Stimulated activated CD8-positive, alpha-beta memory T cell treated with anti-CD3 and anti-CD28 coated beads, Interleukin-15, amount 100 ng/mL, for 4 hours (primary cell): Measurements from ENCODE around the gene SINHCAF.
"Not testable (repeated sequence)": the region's sequence is repeated elsewhere in the genome, so short reads cannot be mapped to it uniquely, and the experiment has no call there.

Experiments used
- DNase-seq, 2 donors: peaks; one replicate each; pipeline ENCODE4 v3.0.0-alpha.2; 2020; ENCODE audit warnings: low read depth in 2 of 2

The SINHCAF gene

GRCh38 chr12:31265722-31266121 lies 60.2 kb downstream of the SINHCAF start:
- DNase-seq = no peak

GRCh38 chr12:31263661-31264060 lies 62.3 kb downstream of the SINHCAF start:
- DNase-seq = no peak

- no peak for DNase-seq
Measured at GRCh38 chr12:31261744-31262143, 64.2 kb downstream of the SINHCAF start.

- DNase-seq = no peak
Measured at GRCh38 chr12:31260840-31261239, 65.1 kb downstream of the SINHCAF start.

GRCh38 chr12:31259136-31259886 lies 66.6 kb downstream of the SINHCAF start:
- DNase-seq = no peak

- DNase-seq = no peak
Measured at GRCh38 chr12:31257784-31258183, 68.2 kb downstream of the SINHCAF start.

- DNase-seq = not testable (repeated sequence)
Measured at GRCh38 chr12:31251707-31252611, 74.0 kb downstream of the SINHCAF start.

- DNase-seq = no peak
Measured at GRCh38 chr12:31250179-31250578, 75.8 kb downstream of the SINHCAF start.

GRCh38 chr12:31249356-31249755 lies 76.6 kb downstream of the SINHCAF start:
- no peak for DNase-seq

GRCh38 chr12:31248815-31249214 lies 77.1 kb downstream of the SINHCAF start:
- no peak for DNase-seq

GRCh38 chr12:31248337-31248736 lies 77.6 kb downstream of the SINHCAF start:
- DNase-seq = no peak

- no peak for DNase-seq
Measured at GRCh38 chr12:31246470-31246850, 79.5 kb downstream of the SINHCAF start.

GRCh38 chr12:31245822-31246469 lies 80.0 kb downstream of the SINHCAF start:
- DNase-seq = no peak

- DNase-seq = not testable (repeated sequence)
Measured at GRCh38 chr12:31242418-31242817, 83.5 kb downstream of the SINHCAF start.

- peak in 1 of 2 donors; percentile 16 for DNase-seq
Measured at GRCh38 chr12:31238764-31239387, 87.1 kb downstream of the SINHCAF start.

- not testable (repeated sequence) for DNase-seq
Measured at GRCh38 chr12:31238333-31238732, 87.6 kb downstream of the SINHCAF start.

GRCh38 chr12:31236998-31237637 lies 88.8 kb downstream of the SINHCAF start:
- no peak for DNase-seq

GRCh38 chr12:31235868-31236395 lies 90.0 kb downstream of the SINHCAF start:
- DNase-seq = no peak

GRCh38 chr12:31234955-31235867 lies 90.7 kb downstream of the SINHCAF start:
- no peak for DNase-seq
